ENCODE results near the gene CCR3. TPM values are rescaled to one million over a fixed set of nuclear protein-coding genes. Genes with fewer than 3 reads are reported as not detected.

Gene CCR3
- total RNA-seq, 3 donors from 2014 or later (not counting 1 experiment from before 2014, with no cell fraction given): 1.5 to 36.7 TPM; not detected in 1

GRCh38 chr3:46300461-46300789, 58.2 kb downstream of the CCR3 start:
- Mint-ChIP-seq H3K27ac (peak overlapping the region; percentile 62 to 79), H3K9me3 (no peaks in the 10 kb centered on the region), H3K4me1 (peaks cover 46 to 47% of the 10 kb centered on the region in 2 donors), H3K36me3 (no peaks in the 10 kb centered on the region), H3K4me3 (no peak overlapping the region), H3K27me3 (ENCODE audit: low read depth in 2 of 2) (no peaks in the 10 kb centered on the region)
- Histone ChIP-seq H3K27ac (ENCODE audit: low read length) (peak overlapping the region; percentile 4), H3K9me3 (ENCODE audit: control insufficient read depth, insufficient read depth, low read length) (no peaks in the 10 kb centered on the region), H3K36me3 (ENCODE audit: control insufficient read depth, insufficient read depth, low read length) (no peaks in the 10 kb centered on the region), H3K4me1 (ENCODE audit: control insufficient read depth, insufficient read depth, low read length) (peaks cover 46% of the 10 kb centered on the region), H3K4me3 (ENCODE audit: low read length) (no peak overlapping the region), H3K27me3 (ENCODE audit: control insufficient read depth, insufficient read depth, low read length) (no peaks in the 10 kb centered on the region)
- no peak for TF ChIP-seq CTCF (IDR thresholded peaks at IDR 0.05)
- 56% methylated on average over 3 of the region's 3 CpGs for WGBS (ENCODE audit: insufficient coverage)
- intact Hi-C loops (cut with micrococcal nuclease): loop anchor here (2.0 kb wide), 1 partner anchor 16 kb away; no protein-coding TSS in a partner anchor
- ATAC-seq (peak; percentile 13 to 22 (median 14)), DNase-seq (no peak)

- peak overlapping the region; percentile 62 for H3K27ac ChIP-seq (ENCODE audit: low read length)
- Mint-ChIP-seq H3K4me3 (peak overlapping the region; percentile 25), H3K27me3 (ENCODE audit: low read depth in 2 of 2) (no peaks in the 10 kb centered on the region), H3K36me3 (no peaks in the 10 kb centered on the region), H3K27ac (peak overlapping the region in 1 of 2 donors; percentile 79), H3K9me3 (no peaks in the 10 kb centered on the region), H3K4me1 (peaks cover 45 to 47% of the 10 kb centered on the region in 2 donors)
- TF ChIP-seq CTCF (IDR thresholded peaks at IDR 0.05): no peak
- H3K4me1 ChIP-seq (ENCODE audit: control insufficient read depth, insufficient read depth, low read length): peaks cover 46% of the 10 kb centered on the region
- no peaks in the 10 kb centered on the region for H3K9me3 ChIP-seq (ENCODE audit: control insufficient read depth, insufficient read depth, low read length)
- intact Hi-C loops (cut with micrococcal nuclease): loop anchor here (2.0 kb wide), 1 partner anchor 16 kb away; no protein-coding TSS in a partner anchor
- DNase-seq (no peak), ATAC-seq (no peak)
- H3K4me3 ChIP-seq (ENCODE audit: low read length): no peak overlapping the region
- H3K27me3 ChIP-seq (ENCODE audit: control insufficient read depth, insufficient read depth, low read length): no peaks in the 10 kb centered on the region
- no peaks in the 10 kb centered on the region for H3K36me3 ChIP-seq (ENCODE audit: control insufficient read depth, insufficient read depth, low read length)
- 35% methylated on average over 7 of the region's 7 CpGs for WGBS (ENCODE audit: insufficient coverage)
Observed at GRCh38 chr3:46301122-46301835, 59.0 kb downstream of the CCR3 start.

- no peak overlapping the region for H3K4me3 Mint-ChIP-seq
- H3K4me1 Mint-ChIP-seq: peaks cover 37% of the 10 kb centered on the region in 2 donors
- Histone ChIP-seq H3K36me3 (ENCODE audit: control insufficient read depth, insufficient read depth, low read length) (no peaks in the 10 kb centered on the region), H3K4me1 (ENCODE audit: control insufficient read depth, insufficient read depth, low read length) (peaks cover 35% of the 10 kb centered on the region), H3K27me3 (ENCODE audit: control insufficient read depth, insufficient read depth, low read length) (no peaks in the 10 kb centered on the region), H3K27ac (ENCODE audit: low read length) (no peak overlapping the region), H3K9me3 (ENCODE audit: control insufficient read depth, insufficient read depth, low read length) (no peaks in the 10 kb centered on the region), H3K4me3 (ENCODE audit: low read length) (no peak overlapping the region)
- 98% methylated on average over 3 of the region's 3 CpGs for WGBS (ENCODE audit: insufficient coverage)
- TF ChIP-seq CTCF (IDR thresholded peaks at IDR 0.05): no peak
- H3K27ac Mint-ChIP-seq: no peak overlapping the region
- ATAC-seq: no peak
- peaks cover 0 to 9% of the 10 kb centered on the region in 2 donors for H3K27me3 Mint-ChIP-seq (ENCODE audit: low read depth in 2 of 2)
- no peak for DNase-seq
- intact Hi-C loops (cut with micrococcal nuclease): no loop called here
- no peaks in the 10 kb centered on the region for H3K9me3 Mint-ChIP-seq
- no peaks in the 10 kb centered on the region for H3K36me3 Mint-ChIP-seq
Observed at GRCh38 chr3:46303240-46303639, 61.0 kb downstream of the CCR3 start.

GRCh38 chr3:46304739-46305138, 62.5 kb downstream of the CCR3 start:
- no peak for ATAC-seq

More at GRCh38 chr3:46304739-46305138, 62.5 kb downstream of the CCR3 start:
- Histone ChIP-seq H3K4me3 (ENCODE audit: low read length) (no peak overlapping the region), H3K9me3 (ENCODE audit: control insufficient read depth, insufficient read depth, low read length) (no peaks in the 10 kb centered on the region), H3K4me1 (ENCODE audit: control insufficient read depth, insufficient read depth, low read length) (peaks cover 20% of the 10 kb centered on the region), H3K27me3 (ENCODE audit: control insufficient read depth, insufficient read depth, low read length) (no peaks in the 10 kb centered on the region), H3K36me3 (ENCODE audit: control insufficient read depth, insufficient read depth, low read length) (no peaks in the 10 kb centered on the region), H3K27ac (ENCODE audit: low read length) (no peak overlapping the region)
- Mint-ChIP-seq H3K27me3 (ENCODE audit: low read depth in 2 of 2) (peaks cover 0 to 19% of the 10 kb centered on the region in 2 donors), H3K4me1 (peaks cover 23 to 26% of the 10 kb centered on the region in 2 donors), H3K36me3 (no peaks in the 10 kb centered on the region), H3K27ac (no peak overlapping the region), H3K9me3 (no peaks in the 10 kb centered on the region), H3K4me3 (no peak overlapping the region)
- no peak for DNase-seq
- TF ChIP-seq CTCF (IDR thresholded peaks at IDR 0.05): no peak
- no CpG with 5 or more reads among the region's 3 CpGs for WGBS (ENCODE audit: insufficient coverage)
- intact Hi-C loops (cut with micrococcal nuclease): no loop called here
